ENCODE results near the gene FMC1.

- no peak for TF ChIP-seq CTCF (IDR thresholded peaks at IDR 0.05; ENCODE audit: borderline replicate concordance, extremely low read depth, low read length, poor library complexity, severe bottlenecking)
- no peak for TF ChIP-seq EZH2 (IDR thresholded peaks at IDR 0.05; ENCODE audit: borderline replicate concordance, low read depth, low read length, severe bottlenecking)
Measured at GRCh38 chr7:139365336-139365735, 24.2 kb downstream of the FMC1 start.
